GM19463 (cell line): ENCODE data around the gene IQCF2.
"Not testable (repeated sequence)": the region's sequence is repeated elsewhere in the genome, so short reads cannot be mapped to it uniquely, and the experiment has no call there.

Source experiments
- ATAC-seq: cut with Tn5 transposase; IDR thresholded peaks from one replicate; pipeline ENCODE4 v1.9.1; 2021; ENCODE audit warnings: mild to moderate bottlenecking, moderate library complexity; ENCODE audit not compliant: unreplicated experiment

Gene IQCF2

DNA sequence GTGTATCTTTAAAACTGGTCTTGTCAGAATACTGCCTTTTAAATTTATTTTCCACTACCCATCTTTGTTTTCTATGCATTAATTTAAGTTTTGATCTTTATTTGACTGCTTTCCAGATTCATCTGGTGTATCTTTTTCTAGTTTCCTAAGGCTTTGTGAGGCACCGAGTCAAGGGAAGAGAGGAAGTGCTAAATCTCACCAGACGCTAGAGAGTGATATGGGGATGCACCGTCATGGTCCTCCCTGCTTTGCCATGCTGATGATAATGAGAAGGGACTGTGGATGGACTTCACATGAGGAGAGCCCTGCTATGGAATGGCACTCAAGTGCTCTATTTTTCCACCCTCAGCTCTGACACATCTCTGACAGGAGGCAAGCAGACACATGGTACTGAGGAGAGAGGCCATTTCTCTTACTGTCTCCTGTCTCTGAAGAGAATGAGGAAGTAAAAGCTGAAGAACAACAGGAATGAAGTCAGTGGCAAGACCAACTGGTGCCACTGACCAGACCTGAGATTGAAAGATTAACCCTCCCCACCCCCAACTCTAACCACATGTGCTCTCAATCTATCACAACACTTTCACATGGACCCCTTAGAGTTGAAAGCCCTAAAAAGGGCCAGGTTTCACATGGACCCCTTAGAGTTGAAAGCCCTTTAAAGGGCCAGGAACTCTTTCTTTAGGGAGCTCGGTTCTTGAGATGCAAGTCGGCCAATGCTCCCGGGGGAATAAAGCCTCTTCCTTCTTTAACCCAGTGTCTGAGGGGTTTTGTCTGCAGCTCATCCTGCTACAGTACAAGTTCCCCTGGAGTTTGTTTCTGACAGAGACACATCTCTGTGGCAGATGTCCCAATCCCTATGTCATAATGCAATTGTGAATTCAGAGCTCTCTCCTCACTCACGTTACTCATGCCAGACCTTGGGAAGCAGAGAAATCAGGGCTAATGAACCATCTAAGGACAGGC is at the start of gene IQCF2:
Gene IQCF2, plus strand, starts transcription at position 913 of the 963 bp plus-strand sequence. CDS start 52 bp downstream, outside the sequence.
- no peak for ATAC-seq

DNA sequence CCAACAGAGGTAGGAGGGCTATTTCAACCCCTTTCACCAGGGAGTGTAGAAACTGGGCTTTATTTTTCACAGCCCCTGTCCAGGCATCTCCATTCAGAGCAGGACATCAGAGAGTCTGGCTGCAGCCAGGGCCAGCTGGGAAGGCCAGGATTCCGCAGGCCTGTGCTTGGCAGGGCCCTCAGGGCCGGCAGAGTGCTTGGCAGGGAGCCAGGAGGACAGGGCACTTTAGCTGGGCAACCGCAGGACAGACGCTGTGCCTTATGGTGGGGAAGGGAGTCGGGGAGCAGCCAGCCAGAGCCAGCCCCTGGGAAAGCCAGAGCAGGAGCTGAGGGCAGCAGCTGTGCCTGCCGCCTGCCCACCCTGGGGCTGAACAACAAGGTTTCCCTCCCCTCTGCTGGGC is 47.9 kb upstream of the IQCF2 start:
- ATAC-seq = no peak

DNA sequence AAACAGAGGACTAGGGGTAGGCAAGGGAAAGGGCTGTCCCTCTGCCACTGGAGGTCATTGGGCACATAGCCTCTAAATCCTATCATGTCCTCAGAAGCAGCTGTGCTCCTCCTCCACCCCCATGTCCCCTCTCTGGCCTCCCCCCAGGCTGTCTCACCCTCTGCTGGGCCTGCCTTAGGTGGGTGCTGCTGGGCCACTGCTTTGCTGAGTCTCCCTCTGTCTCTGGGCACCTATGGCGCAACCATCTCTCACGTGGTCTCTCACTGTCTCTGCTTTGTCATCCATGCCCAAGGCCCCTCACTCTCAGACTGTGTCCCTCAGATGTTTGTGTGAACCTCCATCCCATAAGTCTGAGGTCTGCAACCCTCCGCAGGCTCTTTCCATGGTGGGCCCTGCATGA is 47.4 kb upstream of the IQCF2 start:
- no peak for ATAC-seq

DNA sequence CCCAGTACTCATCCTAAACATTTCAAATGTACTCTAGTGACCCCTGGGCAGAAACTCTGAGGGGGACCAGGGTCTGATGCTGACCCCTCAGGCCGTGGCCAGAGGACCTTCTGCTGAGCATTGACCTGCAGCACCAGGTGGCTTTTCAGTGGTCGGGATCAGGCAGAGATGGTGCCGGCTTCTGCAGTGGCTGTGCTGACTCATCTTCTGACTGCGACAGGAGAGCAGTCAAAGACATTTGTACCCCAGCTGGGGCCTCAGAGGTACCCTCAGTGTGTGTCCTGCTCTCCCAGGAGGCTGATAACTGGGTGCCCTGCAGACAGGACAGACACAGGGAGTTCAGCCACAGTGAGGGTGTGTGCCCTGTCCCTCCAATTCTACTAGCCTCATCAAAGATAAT is 45.8 kb upstream of the IQCF2 start:
- no peak for ATAC-seq

DNA sequence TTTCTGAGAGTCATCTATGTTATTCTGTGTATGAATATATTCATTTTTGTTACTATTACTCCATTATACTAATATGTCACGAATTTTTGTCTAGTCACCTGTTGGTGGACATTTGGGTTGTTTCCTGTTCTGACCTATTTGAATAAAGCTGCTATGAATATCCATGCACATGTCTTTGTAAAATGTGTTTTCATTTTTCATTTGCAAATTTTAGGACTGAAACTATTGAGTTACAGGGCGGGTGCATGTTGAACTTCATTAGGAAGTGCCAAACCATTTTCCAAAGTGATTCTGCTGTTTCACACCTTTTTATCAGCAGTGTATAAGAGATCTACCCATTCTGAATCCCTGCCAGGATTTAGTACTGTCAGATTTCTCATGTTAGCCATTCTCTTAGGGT is 44.7 kb upstream of the IQCF2 start:
- no peak for ATAC-seq

DNA sequence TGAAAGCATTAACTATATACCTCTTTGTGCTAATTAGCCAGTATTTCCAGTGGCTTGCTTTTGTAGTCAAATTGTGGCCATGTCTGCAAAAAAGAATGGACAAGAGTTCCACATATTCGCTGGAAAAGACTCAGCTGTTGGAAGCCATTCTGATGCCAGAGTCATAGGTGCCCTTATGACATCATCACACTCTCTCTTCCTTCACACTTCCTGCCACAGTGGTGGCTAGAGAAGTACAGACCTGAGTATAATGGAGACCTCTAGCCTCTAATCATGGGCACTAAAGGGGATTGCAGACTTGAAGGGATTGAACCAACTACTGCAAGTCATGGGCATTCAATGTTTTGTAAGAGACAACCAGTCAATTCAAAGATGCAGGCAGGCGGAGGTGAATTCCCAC is 44.0 kb upstream of the IQCF2 start:
- ATAC-seq = no peak

DNA sequence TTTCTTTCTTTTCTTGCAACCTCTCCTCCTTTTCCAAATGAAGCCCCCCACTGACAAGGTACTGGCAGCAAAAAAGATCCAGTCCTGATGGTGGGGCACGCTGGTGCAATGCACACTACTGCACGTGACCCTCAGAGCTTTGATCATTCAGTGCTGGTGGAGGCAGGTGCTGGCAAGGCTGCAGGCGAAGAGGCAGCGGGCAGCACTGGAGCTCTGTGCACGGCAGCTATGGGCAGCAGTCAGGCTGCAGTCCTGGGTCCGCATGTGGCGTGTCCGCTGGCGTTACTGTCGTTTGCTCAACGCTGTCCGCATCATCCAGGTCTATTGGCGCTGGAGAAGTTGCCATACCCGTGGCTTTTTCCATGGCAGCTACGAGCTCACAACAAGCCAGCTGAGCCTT is 42.3 kb upstream of the IQCF2 start:
- no peak for ATAC-seq

DNA sequence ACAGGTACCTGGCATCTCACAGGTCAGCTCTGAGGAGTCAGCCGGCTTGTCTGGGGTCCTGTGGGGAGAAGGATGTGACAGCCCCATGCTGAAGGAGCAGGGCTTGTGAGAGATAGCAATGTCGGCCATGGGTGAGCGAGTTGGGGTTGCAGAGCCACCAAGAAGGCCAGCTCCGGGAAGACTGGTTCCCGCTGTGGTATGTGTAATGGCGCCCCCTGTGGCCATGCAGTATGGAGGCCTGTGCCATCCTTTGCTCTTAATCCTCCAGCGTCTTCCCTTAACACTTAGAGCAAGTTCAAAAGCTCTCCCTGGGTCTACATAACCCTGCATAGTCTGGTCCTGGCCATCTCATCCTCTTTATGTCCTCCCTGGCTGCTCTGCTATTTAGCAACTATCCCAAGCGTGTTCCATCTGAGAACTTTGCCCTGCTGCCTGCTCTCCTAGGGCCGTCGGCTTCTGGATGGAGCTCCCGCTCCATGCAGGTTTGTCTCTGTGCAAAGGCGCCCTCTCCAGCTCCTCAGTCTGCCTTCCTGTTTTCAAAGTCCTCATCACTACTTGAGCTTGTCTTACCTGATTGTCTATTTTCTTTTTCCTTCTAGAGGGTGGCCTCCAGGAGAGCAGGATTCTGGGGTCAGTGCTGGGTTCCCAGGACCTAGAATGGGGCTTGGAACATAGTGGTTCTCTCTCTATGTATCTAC is 41.6 kb upstream of the IQCF2 start:
- no peak for ATAC-seq

DNA sequence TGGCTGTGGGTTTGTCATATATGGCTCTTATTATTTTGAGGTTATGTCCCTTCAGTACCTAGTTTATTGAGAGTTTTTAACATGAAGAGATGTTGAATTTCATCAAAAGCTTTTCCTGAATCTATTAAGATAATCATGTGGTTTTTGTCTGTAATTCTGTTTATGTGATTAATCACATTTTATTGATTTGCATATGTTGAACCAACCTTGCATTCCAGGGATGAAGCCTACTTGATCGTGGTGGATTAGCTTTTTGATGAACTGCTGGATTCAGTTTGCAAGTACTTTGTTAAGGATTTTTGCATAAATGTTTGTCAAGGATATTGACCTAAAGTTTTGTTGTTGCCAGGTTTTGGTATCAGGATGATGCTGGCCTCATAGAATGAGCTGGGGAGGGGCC is 33.1 kb upstream of the IQCF2 start:
- ATAC-seq = no peak

DNA sequence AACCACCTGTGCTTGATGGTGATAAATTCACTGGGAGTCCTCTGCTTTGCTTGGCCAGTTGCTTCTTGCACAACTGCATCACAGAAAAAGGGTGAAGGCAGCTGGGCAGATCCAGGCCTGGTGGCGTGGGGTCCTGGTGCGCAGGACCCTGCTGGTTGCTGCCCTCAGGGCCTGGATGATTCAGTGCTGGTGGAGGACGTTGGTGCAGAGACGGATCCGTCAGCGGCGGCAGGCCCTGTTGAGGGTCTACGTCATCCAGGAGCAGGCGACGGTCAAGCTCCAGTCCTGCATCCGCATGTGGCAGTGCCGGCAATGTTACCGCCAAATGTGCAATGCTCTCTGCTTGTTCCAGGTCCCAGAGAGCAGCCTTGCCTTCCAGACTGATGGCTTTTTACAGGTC is 31.1 kb upstream of the IQCF2 start:
- no peak for ATAC-seq

DNA sequence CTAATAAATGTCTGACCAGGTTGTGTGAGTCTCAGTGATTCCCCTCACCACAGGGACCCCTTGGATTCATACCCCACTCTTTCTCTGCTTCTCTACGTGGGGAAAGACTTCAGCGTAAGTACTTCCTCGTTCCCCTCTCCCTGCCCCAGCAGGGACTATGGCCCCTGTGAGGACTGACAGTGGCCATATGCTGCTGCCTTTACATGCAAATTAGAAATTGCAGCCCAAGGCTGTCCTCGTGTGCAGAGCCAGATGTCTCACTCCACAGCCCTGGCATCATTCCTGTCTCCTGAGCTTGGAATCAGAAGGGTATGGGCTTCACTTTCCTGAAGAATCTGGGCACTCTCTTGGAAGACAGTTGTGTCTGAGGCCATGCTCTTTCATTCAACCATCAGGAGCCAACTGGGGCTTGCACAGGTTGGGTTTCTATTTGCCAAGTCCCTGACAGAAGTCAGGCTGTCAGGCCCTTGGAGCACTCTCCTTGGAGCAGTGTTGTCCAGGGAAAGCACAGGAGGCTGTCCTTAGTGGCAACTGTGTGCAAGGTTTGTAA is 30.5 kb upstream of the IQCF2 start:
- no peak for ATAC-seq

DNA sequence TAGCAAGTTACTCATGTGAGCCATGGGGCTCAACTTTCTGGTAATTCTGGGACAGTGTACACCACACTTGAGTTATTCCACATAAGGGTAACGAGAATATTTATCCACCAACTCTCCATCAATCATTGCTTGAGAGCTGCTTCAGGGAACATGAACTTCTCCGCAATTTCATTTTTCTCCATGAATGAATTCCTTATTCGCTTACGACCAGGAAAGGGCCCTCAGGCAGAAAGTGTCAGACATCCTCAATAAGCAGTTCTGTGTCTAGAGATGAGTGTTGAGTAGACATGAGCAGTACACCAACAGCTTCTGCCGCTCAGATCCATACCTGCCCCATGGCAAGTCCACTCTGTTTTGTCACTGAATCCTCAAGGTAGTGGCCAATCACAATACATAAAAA is 24.8 kb upstream of the IQCF2 start:
- no peak for ATAC-seq

DNA sequence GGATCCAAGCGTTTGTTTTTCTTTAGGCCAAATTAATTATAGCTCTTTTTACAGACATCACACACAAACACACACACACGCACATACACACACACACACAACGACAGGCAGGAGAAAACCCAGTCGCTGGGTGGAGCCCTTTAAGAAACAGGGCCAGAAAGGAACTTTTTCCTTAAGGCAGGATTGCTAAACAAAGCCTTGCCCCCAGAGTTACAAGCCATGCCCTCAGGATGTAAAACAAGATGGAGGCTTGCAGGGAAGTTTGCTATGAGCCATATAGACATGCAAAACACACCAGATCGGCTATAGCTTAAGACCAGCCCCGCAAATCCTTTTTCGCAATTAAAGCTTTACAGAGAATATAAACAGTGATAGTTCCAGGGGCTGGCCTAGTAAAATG is 16.3 kb upstream of the IQCF2 start:
- ATAC-seq = no peak

DNA sequence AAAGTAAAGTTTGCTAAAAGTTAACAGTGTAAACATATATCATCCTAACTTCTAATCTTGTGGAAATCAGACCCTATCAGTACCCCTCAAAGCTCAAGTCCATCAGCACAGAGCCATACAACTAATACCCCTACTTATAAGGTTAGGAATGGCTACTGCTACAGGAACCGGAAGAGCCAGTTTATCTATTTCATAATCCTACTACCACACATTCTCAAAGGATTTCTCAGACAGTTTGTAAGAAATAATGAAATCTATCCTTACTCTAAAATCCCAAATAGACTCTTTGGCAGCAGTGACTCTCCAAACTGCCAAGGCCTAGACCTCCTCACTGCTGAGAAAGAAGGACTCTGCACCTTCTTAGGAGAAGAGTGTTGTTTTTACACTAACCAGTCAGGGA is 6.0 kb upstream of the IQCF2 start:
- not testable (repeated sequence) for ATAC-seq

DNA sequence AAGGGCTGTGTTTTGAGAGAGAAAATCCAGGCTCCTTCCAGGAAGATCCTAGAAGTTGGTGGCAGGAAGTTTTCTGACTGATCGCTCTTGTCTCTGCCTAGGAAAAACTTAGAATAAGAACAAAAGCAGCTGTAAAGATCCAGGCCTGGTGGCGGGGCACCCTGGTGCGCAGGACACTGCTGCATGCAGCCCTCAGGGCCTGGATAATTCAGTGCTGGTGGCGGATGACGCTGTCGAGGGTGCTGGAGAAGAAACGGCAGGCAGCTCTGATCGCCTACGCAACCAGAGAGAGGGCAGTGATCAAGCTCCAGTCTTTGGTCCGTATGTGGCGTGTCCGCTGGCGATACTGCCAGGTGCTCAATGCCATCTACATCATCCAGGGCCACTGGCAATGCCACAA is 1.5 kb downstream of the IQCF2 start:
- no peak for ATAC-seq

DNA sequence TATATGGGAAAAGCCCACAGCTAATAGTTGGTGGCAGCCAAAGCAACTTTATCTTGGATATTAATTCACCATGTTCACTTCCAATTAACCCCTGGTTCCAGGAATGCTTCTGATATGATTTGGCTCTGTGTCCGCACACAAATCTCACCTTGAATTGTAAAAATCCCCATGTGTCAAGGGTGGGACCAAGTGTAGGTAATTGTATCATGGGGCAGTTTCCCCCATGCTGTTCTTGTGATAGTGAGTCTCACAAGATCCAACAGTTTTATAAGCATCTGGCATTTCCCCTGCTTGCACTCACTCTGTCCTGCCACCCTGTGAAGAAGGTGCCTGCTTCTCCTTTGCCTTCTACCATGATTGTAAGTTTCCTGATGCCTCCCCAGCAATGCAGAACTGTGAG is 7.5 kb downstream of the IQCF2 start:
- ATAC-seq = not testable (repeated sequence)

DNA sequence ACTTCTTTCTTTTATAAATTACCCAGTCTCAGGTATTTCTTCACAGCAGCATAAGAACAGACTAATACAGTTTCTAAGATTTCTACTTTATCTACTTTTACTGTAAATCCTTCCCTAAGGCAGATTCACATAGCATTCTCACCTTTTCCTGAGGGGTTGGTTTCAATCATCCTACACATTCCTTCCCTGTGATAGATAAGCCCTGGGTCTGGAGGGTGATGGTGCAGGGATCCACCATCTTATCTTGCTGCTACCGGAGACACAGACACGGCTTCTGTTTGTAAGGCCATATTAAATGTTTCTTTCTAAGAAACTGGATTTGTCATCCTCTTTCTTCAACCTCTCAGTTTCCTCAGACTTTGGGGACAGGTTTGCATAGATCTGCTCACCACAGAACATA is 7.9 kb downstream of the IQCF2 start:
- no peak for ATAC-seq

DNA sequence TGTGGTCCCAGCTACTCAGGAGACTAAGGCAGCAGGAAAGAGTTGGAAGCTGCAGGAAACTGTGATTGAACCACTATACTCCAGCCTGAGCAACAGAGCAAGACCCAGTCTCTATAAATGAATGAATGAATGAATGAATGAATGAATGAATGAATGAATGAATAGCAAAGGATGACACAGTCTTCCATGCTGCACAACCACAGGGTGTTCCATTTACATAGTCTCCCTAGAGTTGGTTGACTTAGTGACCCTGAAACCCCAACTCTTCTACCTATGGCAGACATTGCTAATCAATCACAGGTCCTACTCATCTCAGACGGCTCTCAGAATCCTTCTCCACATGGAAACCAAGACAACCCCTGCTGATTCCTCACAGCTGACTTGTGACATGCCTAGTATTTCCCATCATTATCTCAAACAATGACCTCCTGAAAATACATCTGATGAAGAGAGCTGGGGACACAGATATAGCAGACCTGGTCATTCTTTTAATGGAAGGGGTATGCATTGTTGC is 11.9 kb downstream of the IQCF2 start:
- ATAC-seq = no peak

DNA sequence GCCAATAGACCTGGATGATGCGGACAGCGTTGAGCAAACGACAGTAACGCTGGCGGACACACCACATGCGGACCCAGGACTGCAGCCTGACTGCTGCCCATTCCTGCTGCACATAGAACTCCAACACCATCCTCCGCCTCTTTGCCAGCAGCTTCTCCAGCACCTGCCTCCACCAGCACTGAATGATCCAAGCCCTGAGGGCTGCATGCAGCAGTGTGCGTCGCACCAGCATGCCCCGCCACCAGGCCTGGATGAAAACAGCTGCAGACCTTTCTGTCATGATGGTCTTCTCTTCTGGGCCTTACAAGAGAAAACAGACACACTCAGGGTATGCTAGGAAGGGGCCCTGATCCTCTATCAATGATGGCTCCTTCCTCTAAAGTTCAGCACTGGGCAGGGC is 12.5 kb downstream of the IQCF2 start:
- no peak for ATAC-seq

DNA sequence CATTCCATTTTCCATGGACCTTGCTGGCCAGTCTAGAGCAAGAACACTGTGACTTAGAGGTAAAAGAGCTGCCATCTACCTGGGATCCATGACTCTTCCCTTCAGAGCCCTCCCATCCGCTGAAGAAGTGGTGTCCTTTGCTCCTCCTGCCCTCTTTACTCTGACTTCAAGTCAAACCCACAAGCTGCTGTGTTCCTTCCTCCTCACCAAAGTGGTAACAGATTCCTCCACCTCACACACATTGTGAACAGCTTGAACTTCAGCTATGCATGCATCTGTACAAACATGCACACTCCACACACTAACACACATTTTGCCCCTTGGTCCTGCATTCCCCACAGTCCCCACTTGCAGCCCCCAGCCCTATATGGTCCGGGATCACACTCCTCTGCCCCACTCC is 13.0 kb downstream of the IQCF2 start:
- no peak for ATAC-seq

DNA sequence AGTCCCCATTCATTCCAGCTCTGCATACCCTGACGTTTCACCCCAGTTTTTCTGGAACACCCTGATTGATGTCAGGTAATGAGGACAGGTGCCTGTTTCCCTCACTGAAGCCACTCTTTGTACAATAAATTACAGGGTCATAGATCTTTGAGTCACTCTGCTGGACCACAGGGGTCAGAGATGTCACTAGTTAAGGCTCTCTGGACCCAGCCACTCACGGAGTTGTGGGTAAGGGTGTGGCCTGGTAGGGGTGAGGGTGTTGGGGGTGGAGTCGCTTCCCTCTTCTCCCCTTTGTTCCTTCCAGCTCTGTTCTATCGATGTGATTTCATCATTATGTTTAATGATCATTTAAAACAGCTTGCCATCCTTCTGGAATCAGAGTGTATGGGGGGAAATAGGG is 13.5 kb downstream of the IQCF2 start:
- no peak for ATAC-seq

DNA sequence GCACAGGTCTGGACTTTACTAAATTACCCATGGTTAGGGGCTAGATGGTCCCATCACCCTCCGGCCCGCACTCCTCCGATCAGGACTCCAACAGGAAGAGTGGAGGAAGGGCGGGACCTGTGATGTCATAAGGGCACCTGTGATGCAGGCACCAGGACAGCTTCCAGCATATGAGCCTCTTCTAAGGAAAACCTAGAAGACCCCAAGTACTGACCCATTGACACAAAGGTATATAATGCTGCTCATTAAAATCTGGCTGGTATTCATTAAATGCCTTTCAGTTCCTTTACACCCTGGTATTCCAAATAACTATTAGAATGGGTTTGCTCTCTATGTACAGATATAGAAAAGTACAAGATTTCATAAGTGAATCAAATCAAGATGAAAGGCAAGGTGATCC is 14.1 kb downstream of the IQCF2 start, which contains the start of gene IQCF5:
Gene IQCF5, minus strand, starts transcription at position 101 of the 400 bp plus-strand sequence. Its CDS starts 70 bp downstream, at position 31.
- no peak for ATAC-seq
